LNCAP (cell line): Measurements from ENCODE around the gene USP3.
A peak's percentile ranks its signal among the peaks of the same experiment; 100 is the strongest.

Experiments
- CTCF ChIP-seq: fragments of 450-650 bp; IDR thresholded peaks from 2 replicates; pipeline ENCODE4 v1.5.1; 2017; ENCODE audit warnings: mild to moderate bottlenecking

The USP3 gene

GRCh38 chr15:63462088-63462487 is 42.3 kb upstream of the USP3 start:
- TF ChIP-seq CTCF = no peak

DNA sequence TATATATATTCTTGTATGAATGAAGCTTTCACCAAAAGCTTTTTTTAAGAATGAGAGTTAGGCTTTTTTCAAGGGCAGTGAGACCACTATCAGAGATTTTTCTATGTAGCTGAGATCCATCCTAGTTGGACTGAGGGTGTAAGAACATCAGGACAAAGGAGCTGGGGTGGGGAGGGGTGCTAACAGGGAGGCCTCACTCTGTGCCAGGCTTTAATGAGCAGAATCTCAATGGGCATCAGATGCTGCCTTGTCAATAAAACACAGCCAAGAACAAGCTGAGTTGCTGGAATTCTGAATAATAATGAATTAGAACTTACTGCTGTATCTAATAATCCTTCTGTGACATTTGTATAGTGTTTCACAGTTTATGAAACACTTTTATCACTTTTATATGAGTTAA is 41.4 kb upstream of the USP3 start:
- TF ChIP-seq CTCF = no peak

DNA sequence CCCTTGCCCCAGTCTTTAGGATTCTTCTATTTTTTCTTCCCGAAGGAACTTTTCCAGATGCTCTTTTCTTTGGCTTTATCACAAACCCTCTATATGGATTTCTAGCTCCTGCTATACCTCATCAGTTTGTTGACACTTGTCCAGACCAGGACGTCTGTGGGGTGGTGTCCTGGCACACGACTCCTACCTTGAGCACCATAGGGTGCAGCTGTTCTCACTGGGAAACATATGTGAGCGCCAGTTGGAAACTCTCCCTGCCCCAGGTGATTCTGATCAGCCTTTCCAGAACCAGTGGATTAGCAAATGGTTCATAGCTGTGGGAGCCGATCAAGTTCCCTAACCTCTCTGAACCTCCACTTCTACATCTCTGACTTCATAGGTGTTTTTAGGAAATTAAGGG is 40.6 kb upstream of the USP3 start:
- no peak for TF ChIP-seq CTCF

GRCh38 chr15:63465104-63465503 is 39.3 kb upstream of the USP3 start:
- TF ChIP-seq CTCF = no peak

DNA sequence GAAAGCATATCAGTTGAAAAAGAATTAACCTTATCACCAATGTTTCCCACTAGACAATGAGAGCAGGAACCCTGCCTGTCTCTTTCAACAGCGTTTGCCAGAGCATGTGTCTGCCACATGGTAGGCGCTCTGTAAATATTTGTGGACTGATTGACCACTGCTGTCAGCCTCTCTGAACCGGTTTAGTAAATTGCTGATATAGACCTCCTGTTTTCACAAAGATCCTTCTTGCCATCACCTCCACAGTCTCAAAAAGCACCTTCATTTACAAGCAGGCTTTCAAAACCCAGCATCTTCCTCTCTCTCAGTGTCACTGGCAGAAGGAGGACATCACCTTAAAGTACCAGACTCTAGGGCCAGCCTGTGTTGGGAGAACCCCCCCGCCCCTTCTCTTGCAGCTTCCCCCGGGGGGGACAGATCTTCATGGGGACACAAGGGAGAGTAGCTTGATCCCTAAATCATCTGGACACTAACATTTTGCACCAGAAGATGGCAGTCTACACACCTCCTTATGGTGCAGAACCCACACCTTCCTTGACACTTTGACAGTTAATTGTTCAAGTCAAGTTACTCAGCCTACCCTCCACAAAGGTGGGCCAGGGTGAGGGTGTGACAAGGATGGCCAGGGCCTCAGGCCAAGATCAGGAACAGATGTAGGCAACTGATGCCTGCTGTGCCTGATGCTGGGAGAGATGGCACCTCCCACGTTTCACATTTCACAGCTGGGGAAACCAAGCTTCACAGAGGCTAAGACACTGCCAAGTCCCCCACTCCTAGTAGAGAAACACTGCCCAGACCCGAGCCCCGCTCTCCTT is 37.8 kb upstream of the USP3 start:
- TF ChIP-seq CTCF = peak; percentile 76

GRCh38 chr15:63469190-63469589 is 35.2 kb upstream of the USP3 start:
- no peak for TF ChIP-seq CTCF

DNA sequence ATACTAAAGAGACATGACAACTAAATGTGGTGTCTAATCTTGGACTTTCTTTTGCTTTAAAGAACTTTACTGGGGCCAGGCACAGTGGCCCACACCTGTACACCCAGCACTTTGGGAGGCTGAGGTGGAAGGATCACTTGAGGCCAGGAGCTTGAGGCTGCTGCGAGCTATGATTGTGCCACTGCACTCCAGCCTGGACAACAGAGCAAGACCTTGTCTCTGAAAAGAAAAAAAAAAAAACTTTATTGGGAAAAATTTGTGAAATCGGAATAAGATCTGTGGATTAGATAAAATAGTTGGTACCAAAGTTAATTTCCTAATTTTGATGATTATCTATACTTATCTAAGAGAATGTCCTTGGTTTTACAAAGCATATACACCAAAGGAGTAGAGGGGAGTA is 34.4 kb upstream of the USP3 start:
- no peak for TF ChIP-seq CTCF
